Measurements from ENCODE around the gene SLFNL1.

GRCh38 chr1:41028034-41028642, 6.6 kb upstream of the SLFNL1 start:
- no peak for TF ChIP-seq CTCF (IDR thresholded peaks at IDR 0.05)
- no peak for TF ChIP-seq POLR2A (IDR thresholded peaks at IDR 0.05)
- no peak for TF ChIP-seq POLR2AphosphoS5 (IDR thresholded peaks at IDR 0.05)

Data from upper lobe of left lung (tissue), 4 donors.